GM12878 (cell line): ENCODE measurements around the gene MPHOSPH9. TPM values are rescaled to one million over a fixed set of nuclear protein-coding genes. Genes with fewer than 3 reads are reported as not detected.

Experiments
- ATAC-seq: fragments of 200-7000 bp; cut with Tn5 transposase; 3 replicates; pipeline ENCODE4 v1.9.1; 2020; ENCODE audit warnings: mild to moderate bottlenecking, moderate library complexity
- BruUV-seq: library from RNA; stranded (reverse); fragments of 400-500 nt; replicated peaks from 2 replicates; lab custom pipeline; 2021; lab: Mats Ljungman, UMichigan
- CTCF ChIA-PET: fragments of 300-600 bp; sonication (Branson Sonifier 250); formaldehyde crosslinking; extraction: SDS; loops from one replicate; lab custom pipeline; 2021; ENCODE audit warnings: inconsistent platforms; lab: Yijun Ruan, JAX
- POLR2A ChIA-PET: fragments of 350-600 bp; formaldehyde crosslinking; extraction: SDS; loops from one replicate; lab custom pipeline; 2021; ENCODE audit warnings: inconsistent platforms; lab: Charles Lee
- RAD21 ChIA-PET: fragments of 300-600 bp; sonication (Branson Sonifier 250); formaldehyde crosslinking; loops from one replicate; lab custom pipeline; 2023; ENCODE audit warnings: antibody characterized with exemption; ENCODE audit not compliant: unreplicated experiment; lab: Charles Lee
- SMC1A ChIA-PET: fragments of 300-600 bp; sonication (Branson Sonifier 250); formaldehyde crosslinking; loops from one replicate; lab custom pipeline; 2023; ENCODE audit not compliant: unreplicated experiment, uncharacterized antibody; lab: Charles Lee
- DNase-seq: peaks from one replicate; pipeline ENCODE4 v3.0.0-alpha.2; 2011; ENCODE audit warnings: low read depth, low spot score
- FAIRE-seq: peaks from 3 replicates; lab custom pipeline; 2011; peaks lifted over from hg19 to GRCh38; lab: Jason Lieb, UNC
- H2AFZ ChIP-seq: 2 replicates; pipeline ENCODE4 v1.6.0; 2011; ENCODE audit warnings: low read depth, low read length, control low read depth; ENCODE audit not compliant: control insufficient read depth
- H3K27ac ChIP-seq: 2 replicates; pipeline ENCODE4 v1.5.1; 2011; ENCODE audit warnings: control low read depth; ENCODE audit not compliant: control insufficient read depth, insufficient read depth
- H3K27me3 ChIP-seq, 2 experiments: replicated peaks in 1 of 2; 2 replicates each; pipeline versions ENCODE4 v1.6.0 to v1.6.1; 2011; ENCODE audit warnings: low read length in 1 of 2; ENCODE audit not compliant: control insufficient read depth in 2 of 2, insufficient read depth in 2 of 2
- H3K36me3 ChIP-seq, 2 experiments: 2 replicates each; pipeline ENCODE4 v1.5.1; 2011; ENCODE audit warnings: low read length in 1 of 2; ENCODE audit not compliant: control insufficient read depth in 2 of 2, insufficient read depth in 2 of 2
- H3K4me1 ChIP-seq: 2 replicates; pipeline ENCODE4 v1.6.1; 2011; ENCODE audit warnings: mild to moderate bottlenecking, low read length, moderate library complexity, mixed read lengths; ENCODE audit not compliant: control insufficient read depth, insufficient read depth
- H3K4me2 ChIP-seq: 2 replicates; pipeline ENCODE4 v1.6.0; 2011; ENCODE audit warnings: control low read depth; ENCODE audit not compliant: control insufficient read depth, insufficient read depth
- H3K4me3 ChIP-seq: fragments of 200-600 bp; sonication (generic); 2 replicates; pipeline ENCODE4 v1.5.1; 2016
- H3K79me2 ChIP-seq: 2 replicates; pipeline ENCODE4 v1.6.0; 2011; ENCODE audit warnings: low read length; ENCODE audit not compliant: control insufficient read depth, insufficient read depth
- H3K9ac ChIP-seq: 2 replicates; pipeline ENCODE4 v1.8.0; 2011; ENCODE audit warnings: low read length, control low read depth, mixed read lengths; ENCODE audit not compliant: control insufficient read depth, insufficient read depth
- H3K9me3 ChIP-seq: replicated peaks from 3 replicates; pipeline ENCODE4 v1.5.1; 2011; ENCODE audit warnings: mild to moderate bottlenecking, low read length; ENCODE audit not compliant: control insufficient read depth, insufficient read depth
- H4K20me1 ChIP-seq: 2 replicates; pipeline ENCODE4 v1.6.0; 2011; ENCODE audit not compliant: control insufficient read depth, insufficient read depth
- CHD1 ChIP-seq: IDR thresholded peaks from 2 replicates; pipeline ENCODE4 v1.6.1; 2012; ENCODE audit warnings: low read depth, low read length, improper control_type of control experiment
- EED ChIP-seq: sonication (generic); IDR thresholded peaks from 2 replicates; pipeline ENCODE4 v1.6.1; 2016; ENCODE audit warnings: antibody characterized with exemption, low read depth
- ESRRA ChIP-seq: IDR thresholded peaks from 2 replicates; pipeline ENCODE4 v1.6.1; 2012; ENCODE audit warnings: mild to moderate bottlenecking, low read length, improper control_type of control experiment
- FOXM1 ChIP-seq: IDR thresholded peaks from 2 replicates; pipeline ENCODE4 v1.6.1; 2012; ENCODE audit warnings: low read depth, mild to moderate bottlenecking, inconsistent platforms, low read length, moderate library complexity
- HDAC6 ChIP-seq: fragments of 200-600 bp; sonication (generic); IDR thresholded peaks from one replicate; pipeline ENCODE4 v1.8.0; 2017; ENCODE audit warnings: antibody characterized with exemption; ENCODE audit not compliant: unreplicated experiment
- MYC ChIP-seq: IDR thresholded peaks from 2 replicates; pipeline ENCODE4 v1.6.1; 2011; ENCODE audit warnings: mild to moderate bottlenecking, low read length, moderate library complexity, inconsistent platforms; ENCODE audit not compliant: insufficient read depth, insufficient replicate concordance, insufficient read length, severe bottlenecking
- NBN ChIP-seq: fragments of 450-650 bp; IDR thresholded peaks from 2 replicates; pipeline ENCODE4 v1.6.1; 2016
- PAX5 ChIP-seq: IDR thresholded peaks from 2 replicates; pipeline ENCODE4 v1.6.1; 2011; ENCODE audit warnings: low read depth, low read length, borderline replicate concordance
- PAX8 ChIP-seq: fragments of 450-650 bp; IDR thresholded peaks from 2 replicates; pipeline ENCODE4 v1.6.1; 2017; ENCODE audit warnings: mild to moderate bottlenecking, moderate library complexity
- YY1 ChIP-seq: IDR thresholded peaks from 2 replicates; pipeline ENCODE4 v1.6.1; 2011; ENCODE audit warnings: low read depth, mild to moderate bottlenecking, low read length
- ZSCAN29 ChIP-seq: fragments of 450-650 bp; IDR thresholded peaks from 2 replicates; pipeline ENCODE4 v1.6.1; 2017; ENCODE audit warnings: mild to moderate bottlenecking, moderate library complexity
- WGBS: methylation state at CpG from one replicate; pipeline ENCODE4 v1.1.6; 2016; ENCODE audit warnings: low lambda C conversion rate; ENCODE audit not compliant: insufficient replicate concordance, insufficient coverage; ENCODE audit errors: missing lambda C conversion rate; 5-methylcytosine and 5-hydroxymethylcytosine counted together
- in situ Hi-C: fragments of 300-500 bp; cut with MboI; formaldehyde crosslinking; loops from 9 replicates; pipeline ENCODE4 v1.14.3; 2018; ENCODE audit warnings: mixed read lengths
- intact Hi-C: fragments of 100-400 bp; cut with micrococcal nuclease; formaldehyde crosslinking; loops from one replicate; pipeline ENCODE4 v1.14.2; 2022; ENCODE audit not compliant: unreplicated experiment
- polyA plus RNA-seq, 11 experiments: library from polyadenylated mRNA; depleted of rRNA in 4 of 11; unstranded in 6 of 11; stranded (reverse) in 5 of 11; fragments of >200 nt; fragmentation: Nextera tagmentation in 4 of 11; fragmentation: Illumina TruSeq in 1 of 11; extraction: Ambion mirVana in 4 of 11; extraction: Trizol in 1 of 11; gene quantifications; 1 replicate in 1 of 11; 2 replicates in 10 of 11; pipeline versions ENCODE4 v1.2.1 to v1.2.3, GENCODE V29; 2011 to 2016; ENCODE audit warnings: inconsistent platforms in 2 of 11, missing spikeins in 2 of 11, low read depth in 1 of 11
- total RNA-seq, 4 experiments: library from RNA; depleted of rRNA in 3 of 4; stranded (reverse); fragments of >200 nt in 3 of 4; fragmentation: Illumina TruSeq in 1 of 4; extraction: Trizol in 1 of 4; gene quantifications; 2 replicates each; pipeline versions ENCODE4 v1.2.1 to v1.2.3, GENCODE V29; 2013 to 2021
- TF ChIP-seq, protein P1 (sequence below): fragments of 450-650 bp; IDR thresholded peaks from 2 replicates; pipeline ENCODE4 v1.6.1; 2018; ENCODE audit warnings: mild to moderate bottlenecking, low read depth, moderate library complexity; ENCODE audit not compliant: partially characterized antibody
- TF ChIP-seq, protein P2 (sequence below): IDR thresholded peaks from 2 replicates; pipeline ENCODE4 v1.6.1; 2012; ENCODE audit warnings: mild to moderate bottlenecking, low read depth, low read length
- TF ChIP-seq, protein P3 (sequence below): IDR thresholded peaks from 2 replicates; pipeline ENCODE4 v1.6.1; 2012; ENCODE audit warnings: low read depth, low read length, improper control_type of control experiment
- TF ChIP-seq, protein P4 (sequence below): fragments of 450-650 bp; IDR thresholded peaks from 2 replicates; pipeline ENCODE4 v1.6.1; 2017; ENCODE audit warnings: borderline replicate concordance

The MPHOSPH9 gene
- total and polyA plus RNA-seq, 10 of the 15 experiments (the other 5 are each of a cell fraction or from before 2014, with no cell fraction given): 11.5 to 72.2 (median 45.7) TPM

DNA sequence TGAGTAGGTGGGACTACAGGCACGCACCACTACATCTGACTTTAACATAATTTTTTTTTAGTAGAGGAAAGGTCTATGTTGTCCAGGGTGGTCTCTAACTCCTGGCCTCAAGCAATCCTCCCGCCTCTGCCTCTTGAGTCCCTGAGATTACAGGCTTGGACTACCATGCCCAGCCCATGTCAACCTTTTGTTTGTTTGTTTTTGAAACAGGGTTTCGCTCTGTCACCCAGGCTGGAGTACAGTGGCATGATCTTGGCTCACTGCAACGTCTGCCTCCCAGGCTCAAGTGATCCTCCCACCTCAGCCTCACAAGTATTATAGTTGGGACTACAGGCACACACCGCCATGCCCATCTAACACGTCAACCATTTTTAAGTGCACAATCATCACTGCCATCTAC lies 111.3 kb downstream of the MPHOSPH9 start:
- ATAC-seq (no peak), DNase-seq (no peak), FAIRE-seq (no peak)
- SMC1A ChIA-PET: interaction anchor here (1.0 kb wide), 1 partner anchor 48 kb away, joined by 3 read pairs; no protein-coding TSS in a partner anchor
- Histone ChIP-seq H3K9ac (no peak overlapping the region), H3K9me3 (no peaks in the 10 kb centered on the region), H3K36me3 (no peaks in the 10 kb centered on the region), H3K4me2 (no peak overlapping the region), H2AFZ (no peak overlapping the region), H4K20me1 (no peaks in the 10 kb centered on the region), H3K27ac (no peak overlapping the region), H3K27me3 (no peaks in the 10 kb centered on the region), H3K4me3 (no peak overlapping the region), H3K79me2 (no peaks in the 10 kb centered on the region), H3K4me1 (peaks cover 14% of the 10 kb centered on the region)
- BruUV-seq: no TSS peak
- POLR2A ChIA-PET: no interaction called here
- RAD21 ChIA-PET: interaction anchor here (1.1 kb wide), 1 partner anchor 11 kb away, joined by 3 read pairs; no protein-coding TSS in a partner anchor
- intact Hi-C loops: no loop called here
- in situ Hi-C loops: no loop called here
- 79% methylated on average over 6 of the region's 6 CpGs for WGBS
- CTCF ChIA-PET: no interaction called here
- TF ChIP-seq, protein P1, sequence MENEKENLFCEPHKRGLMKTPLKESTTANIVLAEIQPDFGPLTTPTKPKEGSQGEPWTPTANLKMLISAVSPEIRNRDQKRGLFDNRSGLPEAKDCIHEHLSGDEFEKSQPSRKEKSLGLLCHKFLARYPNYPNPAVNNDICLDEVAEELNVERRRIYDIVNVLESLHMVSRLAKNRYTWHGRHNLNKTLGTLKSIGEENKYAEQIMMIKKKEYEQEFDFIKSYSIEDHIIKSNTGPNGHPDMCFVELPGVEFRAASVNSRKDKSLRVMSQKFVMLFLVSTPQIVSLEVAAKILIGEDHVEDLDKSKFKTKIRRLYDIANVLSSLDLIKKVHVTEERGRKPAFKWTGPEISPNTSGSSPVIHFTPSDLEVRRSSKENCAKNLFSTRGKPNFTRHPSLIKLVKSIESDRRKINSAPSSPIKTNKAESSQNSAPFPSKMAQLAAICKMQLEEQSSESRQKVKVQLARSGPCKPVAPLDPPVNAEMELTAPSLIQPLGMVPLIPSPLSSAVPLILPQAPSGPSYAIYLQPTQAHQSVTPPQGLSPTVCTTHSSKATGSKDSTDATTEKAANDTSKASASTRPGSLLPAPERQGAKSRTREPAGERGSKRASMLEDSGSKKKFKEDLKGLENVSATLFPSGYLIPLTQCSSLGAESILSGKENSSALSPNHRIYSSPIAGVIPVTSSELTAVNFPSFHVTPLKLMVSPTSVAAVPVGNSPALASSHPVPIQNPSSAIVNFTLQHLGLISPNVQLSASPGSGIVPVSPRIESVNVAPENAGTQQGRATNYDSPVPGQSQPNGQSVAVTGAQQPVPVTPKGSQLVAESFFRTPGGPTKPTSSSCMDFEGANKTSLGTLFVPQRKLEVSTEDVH: no peak
- no peak for TF ChIP-seq ESRRA
- TF ChIP-seq, protein P2, sequence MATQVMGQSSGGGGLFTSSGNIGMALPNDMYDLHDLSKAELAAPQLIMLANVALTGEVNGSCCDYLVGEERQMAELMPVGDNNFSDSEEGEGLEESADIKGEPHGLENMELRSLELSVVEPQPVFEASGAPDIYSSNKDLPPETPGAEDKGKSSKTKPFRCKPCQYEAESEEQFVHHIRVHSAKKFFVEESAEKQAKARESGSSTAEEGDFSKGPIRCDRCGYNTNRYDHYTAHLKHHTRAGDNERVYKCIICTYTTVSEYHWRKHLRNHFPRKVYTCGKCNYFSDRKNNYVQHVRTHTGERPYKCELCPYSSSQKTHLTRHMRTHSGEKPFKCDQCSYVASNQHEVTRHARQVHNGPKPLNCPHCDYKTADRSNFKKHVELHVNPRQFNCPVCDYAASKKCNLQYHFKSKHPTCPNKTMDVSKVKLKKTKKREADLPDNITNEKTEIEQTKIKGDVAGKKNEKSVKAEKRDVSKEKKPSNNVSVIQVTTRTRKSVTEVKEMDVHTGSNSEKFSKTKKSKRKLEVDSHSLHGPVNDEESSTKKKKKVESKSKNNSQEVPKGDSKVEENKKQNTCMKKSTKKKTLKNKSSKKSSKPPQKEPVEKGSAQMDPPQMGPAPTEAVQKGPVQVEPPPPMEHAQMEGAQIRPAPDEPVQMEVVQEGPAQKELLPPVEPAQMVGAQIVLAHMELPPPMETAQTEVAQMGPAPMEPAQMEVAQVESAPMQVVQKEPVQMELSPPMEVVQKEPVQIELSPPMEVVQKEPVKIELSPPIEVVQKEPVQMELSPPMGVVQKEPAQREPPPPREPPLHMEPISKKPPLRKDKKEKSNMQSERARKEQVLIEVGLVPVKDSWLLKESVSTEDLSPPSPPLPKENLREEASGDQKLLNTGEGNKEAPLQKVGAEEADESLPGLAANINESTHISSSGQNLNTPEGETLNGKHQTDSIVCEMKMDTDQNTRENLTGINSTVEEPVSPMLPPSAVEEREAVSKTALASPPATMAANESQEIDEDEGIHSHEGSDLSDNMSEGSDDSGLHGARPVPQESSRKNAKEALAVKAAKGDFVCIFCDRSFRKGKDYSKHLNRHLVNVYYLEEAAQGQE: no peak
- no peak for TF ChIP-seq NBN
- TF ChIP-seq ZSCAN29: no peak
- no peak for TF ChIP-seq MYC
- TF ChIP-seq FOXM1: no peak
- no peak for TF ChIP-seq PAX8
- no peak for TF ChIP-seq EED
- TF ChIP-seq, protein P3, sequence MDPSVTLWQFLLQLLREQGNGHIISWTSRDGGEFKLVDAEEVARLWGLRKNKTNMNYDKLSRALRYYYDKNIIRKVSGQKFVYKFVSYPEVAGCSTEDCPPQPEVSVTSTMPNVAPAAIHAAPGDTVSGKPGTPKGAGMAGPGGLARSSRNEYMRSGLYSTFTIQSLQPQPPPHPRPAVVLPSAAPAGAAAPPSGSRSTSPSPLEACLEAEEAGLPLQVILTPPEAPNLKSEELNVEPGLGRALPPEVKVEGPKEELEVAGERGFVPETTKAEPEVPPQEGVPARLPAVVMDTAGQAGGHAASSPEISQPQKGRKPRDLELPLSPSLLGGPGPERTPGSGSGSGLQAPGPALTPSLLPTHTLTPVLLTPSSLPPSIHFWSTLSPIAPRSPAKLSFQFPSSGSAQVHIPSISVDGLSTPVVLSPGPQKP: no peak
- TF ChIP-seq YY1: no peak
- TF ChIP-seq PAX5: no peak
- TF ChIP-seq, protein P4, sequence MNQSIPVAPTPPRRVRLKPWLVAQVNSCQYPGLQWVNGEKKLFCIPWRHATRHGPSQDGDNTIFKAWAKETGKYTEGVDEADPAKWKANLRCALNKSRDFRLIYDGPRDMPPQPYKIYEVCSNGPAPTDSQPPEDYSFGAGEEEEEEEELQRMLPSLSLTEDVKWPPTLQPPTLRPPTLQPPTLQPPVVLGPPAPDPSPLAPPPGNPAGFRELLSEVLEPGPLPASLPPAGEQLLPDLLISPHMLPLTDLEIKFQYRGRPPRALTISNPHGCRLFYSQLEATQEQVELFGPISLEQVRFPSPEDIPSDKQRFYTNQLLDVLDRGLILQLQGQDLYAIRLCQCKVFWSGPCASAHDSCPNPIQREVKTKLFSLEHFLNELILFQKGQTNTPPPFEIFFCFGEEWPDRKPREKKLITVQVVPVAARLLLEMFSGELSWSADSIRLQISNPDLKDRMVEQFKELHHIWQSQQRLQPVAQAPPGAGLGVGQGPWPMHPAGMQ: no peak
- TF ChIP-seq HDAC6: no peak
- no peak for TF ChIP-seq CHD1
